Progenitor cell of endocrine pancreas (in vitro differentiated cells): ENCODE measurements around the gene HIVEP3. TPM values are rescaled to one million over a fixed set of nuclear protein-coding genes. Genes with fewer than 3 reads are reported as not detected.

Source experiments
- DNase-seq: peaks from one replicate; pipeline ENCODE4 v3.0.0; 2021; ENCODE audit warnings: low spot score; ENCODE audit not compliant: unreplicated experiment
- H3K27ac Mint-ChIP-seq: 2 replicates; pipeline ENCODE4 v1.8.0; 2021; ENCODE audit warnings: mild to moderate bottlenecking, moderate library complexity, mixed read lengths
- H3K27me3 Mint-ChIP-seq: 2 replicates; pipeline ENCODE4 v1.8.0; 2021; ENCODE audit warnings: mixed read lengths
- H3K36me3 Mint-ChIP-seq: 2 replicates; pipeline ENCODE4 v1.8.0; 2022; ENCODE audit warnings: mixed read lengths; ENCODE audit not compliant: insufficient read depth
- H3K4me1 Mint-ChIP-seq: 2 replicates; pipeline ENCODE4 v1.8.0; 2021; ENCODE audit warnings: low read depth, mixed read lengths
- H3K4me3 Mint-ChIP-seq: 2 replicates; pipeline ENCODE4 v1.8.0; 2021; ENCODE audit warnings: low read depth, mild to moderate bottlenecking, moderate library complexity, mixed read lengths
- H3K9me3 Mint-ChIP-seq: 2 replicates; pipeline ENCODE4 v1.8.0; 2021; ENCODE audit warnings: low read depth, mixed read lengths
- CTCF ChIP-seq: fragments of 200-600 bp; sonication (generic); IDR thresholded peaks from one replicate; pipeline ENCODE4 v1.5.0; 2021; ENCODE audit warnings: antibody characterized with exemption, mild to moderate bottlenecking; ENCODE audit not compliant: unreplicated experiment
- total RNA-seq: library from RNA; stranded (reverse); gene quantifications from 2 replicates; pipeline ENCODE4 v1.2.1, GENCODE V29; 2021

HIVEP3 gene
- total RNA-seq, 1 donor from 2014 or later = 1.1 TPM

- no peak for DNase-seq
- Mint-ChIP-seq H3K27me3 (peaks cover 2% of the 10 kb centered on the region), H3K27ac (peak overlapping the region; percentile 70)
Measured at GRCh38 chr1:41882068-41882477, 36.6 kb downstream of the HIVEP3 start.

GRCh38 chr1:41880950-41881885, 37.5 kb downstream of the HIVEP3 start:
- no peaks in the 10 kb centered on the region for H3K9me3 Mint-ChIP-seq
- no peak overlapping the region for H3K4me3 Mint-ChIP-seq
- H3K4me1 Mint-ChIP-seq = peaks cover 20% of the 10 kb centered on the region
- H3K27ac Mint-ChIP-seq = peak overlapping the region; percentile 70
- peaks cover 2% of the 10 kb centered on the region for H3K27me3 Mint-ChIP-seq
- no peaks in the 10 kb centered on the region for H3K36me3 Mint-ChIP-seq
- no peak for TF ChIP-seq CTCF
- no peak for DNase-seq

More at GRCh38 chr1:41882068-41882477, 36.6 kb downstream of the HIVEP3 start:
- Mint-ChIP-seq H3K4me1 (peaks cover 20% of the 10 kb centered on the region), H3K9me3 (no peaks in the 10 kb centered on the region), H3K4me3 (no peak overlapping the region), H3K36me3 (no peaks in the 10 kb centered on the region)
- no peak for TF ChIP-seq CTCF

- TF ChIP-seq CTCF = no peak
- H3K27me3 Mint-ChIP-seq = peaks cover 8% of the 10 kb centered on the region
- no peak overlapping the region for H3K4me3 Mint-ChIP-seq
- no peak overlapping the region for H3K27ac Mint-ChIP-seq
- no peaks in the 10 kb centered on the region for H3K9me3 Mint-ChIP-seq
- no peak for DNase-seq
- peaks cover 20% of the 10 kb centered on the region for H3K4me1 Mint-ChIP-seq
- H3K36me3 Mint-ChIP-seq = no peaks in the 10 kb centered on the region
Measured at GRCh38 chr1:41880261-41880660, 38.5 kb downstream of the HIVEP3 start.

GRCh38 chr1:41879617-41880016, 39.1 kb downstream of the HIVEP3 start:
- DNase-seq = no peak
- H3K27ac Mint-ChIP-seq = no peak overlapping the region
- H3K4me3 Mint-ChIP-seq = no peak overlapping the region
- H3K9me3 Mint-ChIP-seq = no peaks in the 10 kb centered on the region
- TF ChIP-seq CTCF = no peak
- peaks cover 10% of the 10 kb centered on the region for H3K27me3 Mint-ChIP-seq
- H3K4me1 Mint-ChIP-seq = peaks cover 20% of the 10 kb centered on the region
- no peaks in the 10 kb centered on the region for H3K36me3 Mint-ChIP-seq

GRCh38 chr1:41878911-41879310, 39.8 kb downstream of the HIVEP3 start:
- Mint-ChIP-seq H3K4me1 (peaks cover 20% of the 10 kb centered on the region), H3K27ac (no peak overlapping the region), H3K36me3 (no peaks in the 10 kb centered on the region), H3K4me3 (no peak overlapping the region), H3K9me3 (no peaks in the 10 kb centered on the region), H3K27me3 (peaks cover 12% of the 10 kb centered on the region)
- TF ChIP-seq CTCF = no peak
- DNase-seq = no peak
